DND-41 (cell line): ENCODE measurements around the gene DNAH11.

Experiments
- CTCF ChIP-seq: IDR thresholded peaks from 2 replicates; pipeline ENCODE4 v1.5.1; 2012; ENCODE audit warnings: borderline replicate concordance, low read length, moderate library complexity, mild to moderate bottlenecking; ENCODE audit not compliant: poor library complexity, severe bottlenecking; ENCODE audit errors: extremely low read depth
- EZH2 ChIP-seq: IDR thresholded peaks from 3 replicates; pipeline ENCODE4 v1.6.1; 2012; ENCODE audit warnings: borderline replicate concordance, low read depth, mild to moderate bottlenecking, moderate library complexity, low read length, inconsistent platforms; ENCODE audit not compliant: severe bottlenecking

- TF ChIP-seq CTCF (no peak), EZH2 (no peak)
Measured at GRCh38 chr7:21778953-21779352, 236.1 kb downstream of the DNAH11 start.
